Cardiac muscle cell (in vitro differentiated cells and primary cell): Measurements from ENCODE around the gene PRPF8. TPM values are rescaled to one million over a fixed set of nuclear protein-coding genes. Genes with fewer than 3 reads are reported as not detected.

ENCODE experiments used
- DNase-seq, 2 donors: peaks; one replicate each; pipeline versions ENCODE4 v3.0.0 to v3.0.0-alpha.2; 2010 to 2017; ENCODE audit warnings: low read depth in 1 of 2, low spot score in 1 of 2
- H3K27ac ChIP-seq: fragments of 200-600 bp; sonication (generic); 2 replicates; pipeline ENCODE4 v1.5.1; 2016
- H3K27me3 ChIP-seq: fragments of 200-600 bp; sonication (generic); 2 replicates; pipeline ENCODE4 v1.6.0; 2016; ENCODE audit warnings: control low read depth
- H3K36me3 ChIP-seq: fragments of 200-600 bp; sonication (generic); 2 replicates; pipeline ENCODE4 v1.5.1; 2016; ENCODE audit warnings: control low read depth
- H3K4me1 ChIP-seq: fragments of 200-600 bp; sonication (generic); 2 replicates; pipeline ENCODE4 v1.8.1; 2017; ENCODE audit warnings: low read depth, mild to moderate bottlenecking, mixed run types
- H3K4me3 ChIP-seq: fragments of 200-600 bp; sonication (generic); 2 replicates; pipeline ENCODE4 v1.5.1; 2016; ENCODE audit warnings: mild to moderate bottlenecking
- H3K9me3 ChIP-seq: fragments of 200-600 bp; sonication (generic); 2 replicates; pipeline ENCODE4 v1.5.1; 2017; ENCODE audit warnings: low read depth, mild to moderate bottlenecking, control low read depth
- polyA plus RNA-seq: library from polyadenylated mRNA; unstranded; fragments of >200 nt; fragmentation: Nextera tagmentation; extraction: Ambion mirVana; gene quantifications from 2 replicates; pipeline ENCODE4 v1.2.1, GENCODE V29; 2016
- total RNA-seq: library from RNA; depleted of rRNA; stranded (reverse); fragments of >200 nt; gene quantifications from 2 replicates; pipeline ENCODE4 v1.2.3, GENCODE V29; 2016
- TF ChIP-seq, protein P1 (sequence below): IDR thresholded peaks from 2 replicates; pipeline ENCODE4 v1.5.1; 2012; ENCODE audit warnings: low read depth, mild to moderate bottlenecking, low read length

PRPF8 gene
- total and polyA plus RNA-seq, 2 experiments from 2014 or later, result 137 to 170 TPM

DNA sequence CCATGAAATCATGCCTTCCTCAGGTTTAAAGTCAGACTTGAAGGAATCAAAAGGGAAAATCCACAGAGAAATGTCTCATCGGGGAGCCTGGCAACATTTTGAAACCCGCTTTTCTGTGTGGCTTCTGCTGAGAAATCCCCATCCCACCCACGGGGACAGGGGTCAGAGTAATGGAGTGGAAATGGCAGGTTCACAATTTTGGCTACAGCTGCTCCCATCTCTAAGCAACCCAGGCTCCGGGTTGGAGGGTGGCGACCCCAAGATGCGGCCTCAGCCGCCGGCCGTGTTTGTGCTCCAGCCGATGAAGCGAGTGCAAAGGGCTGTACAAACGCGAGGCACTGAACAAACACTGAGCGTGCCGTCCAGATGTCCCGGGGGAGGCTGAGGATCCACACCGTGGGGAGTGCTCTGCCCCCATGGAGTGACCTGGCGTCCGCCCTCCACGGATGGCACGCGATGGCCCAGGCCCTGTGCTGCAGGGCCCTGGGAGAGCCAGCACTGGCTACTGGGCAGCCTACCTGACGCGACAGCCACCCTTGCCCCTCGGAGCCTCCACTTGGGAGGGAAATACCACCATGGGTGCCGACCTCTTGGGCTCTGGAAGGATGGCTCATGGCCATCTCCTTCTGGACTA is 78.2 kb downstream of the PRPF8 start:
- no peak for DNase-seq
- Histone ChIP-seq H3K27ac (no peak overlapping the region), H3K27me3 (no peaks in the 10 kb centered on the region), H3K4me1 (peaks cover 3% of the 10 kb centered on the region), H3K9me3 (no peaks in the 10 kb centered on the region), H3K4me3 (no peak overlapping the region), H3K36me3 (no peaks in the 10 kb centered on the region)
- TF ChIP-seq, protein P1, sequence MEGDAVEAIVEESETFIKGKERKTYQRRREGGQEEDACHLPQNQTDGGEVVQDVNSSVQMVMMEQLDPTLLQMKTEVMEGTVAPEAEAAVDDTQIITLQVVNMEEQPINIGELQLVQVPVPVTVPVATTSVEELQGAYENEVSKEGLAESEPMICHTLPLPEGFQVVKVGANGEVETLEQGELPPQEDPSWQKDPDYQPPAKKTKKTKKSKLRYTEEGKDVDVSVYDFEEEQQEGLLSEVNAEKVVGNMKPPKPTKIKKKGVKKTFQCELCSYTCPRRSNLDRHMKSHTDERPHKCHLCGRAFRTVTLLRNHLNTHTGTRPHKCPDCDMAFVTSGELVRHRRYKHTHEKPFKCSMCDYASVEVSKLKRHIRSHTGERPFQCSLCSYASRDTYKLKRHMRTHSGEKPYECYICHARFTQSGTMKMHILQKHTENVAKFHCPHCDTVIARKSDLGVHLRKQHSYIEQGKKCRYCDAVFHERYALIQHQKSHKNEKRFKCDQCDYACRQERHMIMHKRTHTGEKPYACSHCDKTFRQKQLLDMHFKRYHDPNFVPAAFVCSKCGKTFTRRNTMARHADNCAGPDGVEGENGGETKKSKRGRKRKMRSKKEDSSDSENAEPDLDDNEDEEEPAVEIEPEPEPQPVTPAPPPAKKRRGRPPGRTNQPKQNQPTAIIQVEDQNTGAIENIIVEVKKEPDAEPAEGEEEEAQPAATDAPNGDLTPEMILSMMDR, result no peak

DNA sequence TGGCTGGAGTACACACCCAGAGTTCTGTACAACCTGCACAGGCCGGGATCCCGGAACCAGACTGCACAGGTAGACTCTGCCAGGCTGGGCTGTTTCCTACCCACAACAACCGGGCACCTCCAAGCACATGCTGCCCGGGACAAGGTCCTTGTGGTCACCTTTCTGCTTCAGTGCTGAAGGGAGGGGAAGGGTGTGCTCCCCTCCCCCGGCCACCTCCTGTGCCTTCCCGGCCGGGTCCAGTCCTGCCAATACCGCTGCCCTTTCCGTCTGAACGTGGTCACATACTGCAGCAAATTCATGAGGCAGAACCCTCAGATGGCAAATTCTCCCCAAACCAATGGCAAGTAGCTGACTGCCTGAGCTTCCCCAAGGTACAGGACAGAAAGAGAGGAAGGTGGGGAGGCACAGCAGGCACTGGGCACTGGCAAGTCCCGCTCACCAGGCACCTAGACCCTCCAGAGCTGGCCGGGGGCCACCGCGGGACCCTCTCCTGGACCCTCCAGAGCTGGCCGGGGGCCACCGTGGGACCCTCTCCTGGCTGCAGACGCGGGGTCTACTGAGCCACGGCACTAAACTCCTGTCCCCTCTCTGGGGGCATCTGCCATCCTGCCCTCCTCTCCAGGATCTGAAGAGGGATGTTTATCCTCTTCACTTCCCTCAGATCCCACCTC is 78.9 kb downstream of the PRPF8 start:
- no peaks in the 10 kb centered on the region for H3K9me3 ChIP-seq
- H3K27me3 ChIP-seq, result no peaks in the 10 kb centered on the region
- no peaks in the 10 kb centered on the region for H3K36me3 ChIP-seq
- H3K27ac ChIP-seq, result no peak overlapping the region
- TF ChIP-seq, protein P1, result no peak
- DNase-seq, result no peak
- no peak overlapping the region for H3K4me3 ChIP-seq
- H3K4me1 ChIP-seq, result peaks cover 3% of the 10 kb centered on the region

DNA sequence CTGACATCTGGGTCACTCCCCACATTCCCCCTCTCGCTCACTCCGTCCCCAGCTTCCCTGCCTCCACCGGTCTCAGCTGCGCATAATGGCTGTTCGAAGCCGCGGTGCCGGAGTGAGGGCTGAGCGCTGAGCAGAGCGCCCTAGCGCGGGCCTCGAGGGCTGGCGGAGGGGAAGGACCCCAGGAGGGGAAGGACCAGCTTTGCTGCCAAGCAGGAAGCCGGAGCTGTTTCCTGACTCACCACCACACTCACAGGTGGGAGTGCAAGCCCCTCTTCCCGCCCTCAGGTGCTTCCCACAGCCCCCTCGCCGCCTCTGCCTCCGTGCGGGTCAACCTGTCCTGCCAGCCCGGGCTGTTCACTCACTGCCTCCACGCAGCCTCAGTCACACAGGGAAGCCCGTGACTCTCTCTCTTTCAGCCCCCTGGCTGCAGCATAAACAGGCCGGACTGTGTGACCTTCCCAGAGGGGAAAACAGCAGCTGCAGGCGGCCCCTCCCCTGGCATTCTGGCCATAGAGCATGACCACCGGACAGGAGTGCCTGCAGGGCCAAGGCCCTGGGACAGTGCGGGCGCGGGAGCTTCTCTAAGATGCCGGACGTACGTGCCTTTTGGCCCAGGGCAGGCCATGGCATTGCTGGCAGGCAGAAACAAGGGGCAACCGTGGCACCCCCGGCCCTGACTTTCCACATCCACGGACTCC is 79.7 kb downstream of the PRPF8 start:
- Histone ChIP-seq H3K27ac (no peak overlapping the region), H3K4me1 (peaks cover 3% of the 10 kb centered on the region), H3K27me3 (no peaks in the 10 kb centered on the region), H3K9me3 (no peaks in the 10 kb centered on the region), H3K4me3 (no peak overlapping the region), H3K36me3 (no peaks in the 10 kb centered on the region)
- no peak for DNase-seq
- TF ChIP-seq, protein P1, result no peak

DNA sequence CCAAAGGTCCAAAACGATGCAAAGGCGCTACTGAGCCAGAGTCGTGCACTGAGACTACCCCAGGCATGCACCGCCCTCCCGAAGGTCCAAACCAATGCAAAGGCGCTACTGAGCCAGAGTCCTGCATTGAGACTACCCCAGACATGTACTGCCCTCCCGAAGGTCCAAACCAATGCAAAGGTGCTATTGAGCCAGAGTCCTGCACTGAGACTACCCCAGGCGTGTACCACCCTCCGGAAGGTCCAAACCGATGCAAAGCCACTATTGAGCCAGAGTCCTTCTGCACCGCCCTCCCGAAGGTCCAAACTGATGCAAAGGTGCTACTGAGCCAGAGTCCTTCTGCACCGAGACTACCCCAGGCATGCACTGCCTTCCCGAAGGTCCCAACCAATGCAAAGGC is 83.1 kb downstream of the PRPF8 start:
- no peaks in the 10 kb centered on the region for H3K27me3 ChIP-seq
- no peak overlapping the region for H3K4me3 ChIP-seq
- H3K9me3 ChIP-seq, result no peaks in the 10 kb centered on the region
- no peak overlapping the region for H3K27ac ChIP-seq
- no peaks in the 10 kb centered on the region for H3K36me3 ChIP-seq
- H3K4me1 ChIP-seq, result no peaks in the 10 kb centered on the region
- no peak for DNase-seq
- TF ChIP-seq, protein P1, result no peak

Other genes starting within 250 kb of the PRPF8 start
- gene CRK, start 228.6 kb downstream of the PRPF8 start, total RNA-seq, result 25.0 and 28.7 TPM in 2 replicates
- 33.1 and 46.0 TPM in 2 replicates for gene CRK, start 228.6 kb downstream of the PRPF8 start, polyA plus RNA-seq
- gene MYO1C, start 192.2 kb downstream of the PRPF8 start, total RNA-seq, result 43.7 and 63.9 TPM in 2 replicates
- 34.1 and 58.4 TPM in 2 replicates for gene MYO1C, start 192.2 kb downstream of the PRPF8 start, polyA plus RNA-seq
- gene INPP5K, start 168.3 kb downstream of the PRPF8 start, total RNA-seq, result 22.5 and 24.6 TPM in 2 replicates
- gene INPP5K, start 168.3 kb downstream of the PRPF8 start, polyA plus RNA-seq, result 13.8 and 18.1 TPM in 2 replicates
- gene PITPNA, start 122.1 kb downstream of the PRPF8 start, total RNA-seq, result 33.1 and 33.6 TPM in 2 replicates
- 68.0 and 75.4 TPM in 2 replicates for gene PITPNA, start 122.1 kb downstream of the PRPF8 start, polyA plus RNA-seq
- 3.0 and 5.3 TPM in 2 replicates for gene SLC43A2, start 56.0 kb downstream of the PRPF8 start, total RNA-seq
- gene SLC43A2, start 56.0 kb downstream of the PRPF8 start, polyA plus RNA-seq, result 2.5 and 4.7 TPM in 2 replicates
- gene SCARF1, start 39.1 kb downstream of the PRPF8 start, total RNA-seq, result 7.6 and 9.8 TPM in 2 replicates
- gene SCARF1, start 39.1 kb downstream of the PRPF8 start, polyA plus RNA-seq, result 1.8 and 3.2 TPM in 2 replicates
- 63.0 and 79.4 TPM in 2 replicates for gene RILP, start 35.0 kb downstream of the PRPF8 start, total RNA-seq
- 31.7 and 38.9 TPM in 2 replicates for gene RILP, start 35.0 kb downstream of the PRPF8 start, polyA plus RNA-seq
- gene TLCD2, start 25.5 kb upstream of the PRPF8 start, total RNA-seq, result 2.1 and 3.1 TPM in 2 replicates
- 0.89 and 1.4 TPM in 2 replicates for gene TLCD2, start 25.5 kb upstream of the PRPF8 start, polyA plus RNA-seq
- 14.2 and 23.1 TPM in 2 replicates for gene WDR81, start 39.8 kb upstream of the PRPF8 start, total RNA-seq
- 7.4 and 9.5 TPM in 2 replicates for gene WDR81, start 39.8 kb upstream of the PRPF8 start, polyA plus RNA-seq
- gene SERPINF2, start 58.0 kb upstream of the PRPF8 start, total RNA-seq, result 2.2 TPM in 1 of 2 replicates, not detected in the other
- not detected in 2 replicates for gene SERPINF2, start 58.0 kb upstream of the PRPF8 start, polyA plus RNA-seq
- 102 and 134 TPM in 2 replicates for gene SERPINF1, start 77.2 kb upstream of the PRPF8 start, total RNA-seq
- 73.1 and 109 TPM in 2 replicates for gene SERPINF1, start 77.2 kb upstream of the PRPF8 start, polyA plus RNA-seq
- gene SMYD4, start 145.0 kb upstream of the PRPF8 start, total RNA-seq, result 7.7 and 19.2 TPM in 2 replicates
- 14.4 and 24.2 TPM in 2 replicates for gene SMYD4, start 145.0 kb upstream of the PRPF8 start, polyA plus RNA-seq
- 42.5 and 50.0 TPM in 2 replicates for gene RPA1, start 145.1 kb upstream of the PRPF8 start, total RNA-seq
- gene RPA1, start 145.1 kb upstream of the PRPF8 start, polyA plus RNA-seq, result 78.9 and 102 TPM in 2 replicates